RWPE2 (cell line): ENCODE data around the gene ZNF629.

Experiments used
- ATAC-seq: fragments of 200-7000 bp; cut with Tn5 transposase; 3 replicates; pipeline ENCODE4 v1.9.1; 2021; ENCODE audit warnings: low read depth
- DNase-seq: peaks from one replicate; pipeline ENCODE4 v3.0.0-alpha.2; 2020; ENCODE audit warnings: low spot score
- H3K27ac ChIP-seq: fragments of 450-650 bp; 2 replicates; pipeline ENCODE4 v1.5.1; 2017; ENCODE audit warnings: mild to moderate bottlenecking; ENCODE audit not compliant: poor library complexity, severe bottlenecking
- H3K27me3 ChIP-seq: fragments of 250-450 bp; sonication (Bioruptor Pico); 2 replicates; pipeline ENCODE4 v1.5.1; 2021; ENCODE audit warnings: mild to moderate bottlenecking, moderate library complexity; ENCODE audit not compliant: insufficient read depth, poor library complexity, severe bottlenecking
- H3K36me3 ChIP-seq: fragments of 250-450 bp; sonication (Bioruptor Pico); 2 replicates; pipeline ENCODE4 v1.5.1; 2020; ENCODE audit warnings: low read depth, mild to moderate bottlenecking, moderate library complexity
- H3K4me1 ChIP-seq: fragments of 250-450 bp; sonication (Bioruptor Pico); 2 replicates; pipeline ENCODE4 v1.5.1; 2021; ENCODE audit warnings: mild to moderate bottlenecking, moderate library complexity; ENCODE audit not compliant: insufficient read depth, poor library complexity, severe bottlenecking
- H3K4me3 ChIP-seq: fragments of 250-450 bp; sonication (Bioruptor Pico); 2 replicates; pipeline ENCODE4 v1.5.1; 2021; ENCODE audit warnings: mild to moderate bottlenecking, moderate library complexity; ENCODE audit not compliant: severe bottlenecking
- H3K9me3 ChIP-seq: fragments of 250-450 bp; sonication (Bioruptor Pico); 2 replicates; pipeline ENCODE4 v1.5.1; 2021; ENCODE audit warnings: mild to moderate bottlenecking, moderate library complexity; ENCODE audit not compliant: severe bottlenecking
- CTCF ChIP-seq: fragments of 450-650 bp; IDR thresholded peaks from one replicate; pipeline ENCODE4 v1.5.1; 2017; ENCODE audit warnings: mild to moderate bottlenecking, moderate library complexity; ENCODE audit not compliant: poor library complexity, severe bottlenecking

Gene ZNF629

GRCh38 chr16:30771726-30772125 is 15.3 kb downstream of the ZNF629 start:
- Histone ChIP-seq H3K27ac (no peak overlapping the region), H3K27me3 (no peaks in the 10 kb centered on the region), H3K36me3 (peaks cover 57% of the 10 kb centered on the region), H3K9me3 (no peaks in the 10 kb centered on the region), H3K4me1 (peaks cover 5% of the 10 kb centered on the region), H3K4me3 (no peak overlapping the region)
- no peak for TF ChIP-seq CTCF
- peak; percentile 44 for DNase-seq
- ATAC-seq, result no peak

GRCh38 chr16:30769379-30770089 is 17.5 kb downstream of the ZNF629 start:
- H3K4me3 ChIP-seq, result no peak overlapping the region
- ATAC-seq (no peak), DNase-seq (peak; percentile 48)
- no peaks in the 10 kb centered on the region for H3K9me3 ChIP-seq
- H3K4me1 ChIP-seq, result no peaks in the 10 kb centered on the region
- TF ChIP-seq CTCF, result no peak
- peaks cover 79% of the 10 kb centered on the region for H3K36me3 ChIP-seq
- H3K27ac ChIP-seq, result no peak overlapping the region
- no peaks in the 10 kb centered on the region for H3K27me3 ChIP-seq

- no peak for TF ChIP-seq CTCF
- H3K27me3 ChIP-seq, result no peaks in the 10 kb centered on the region
- peaks cover 2% of the 10 kb centered on the region for H3K4me1 ChIP-seq
- H3K9me3 ChIP-seq, result no peaks in the 10 kb centered on the region
- H3K36me3 ChIP-seq, result peaks cover 87% of the 10 kb centered on the region
- H3K27ac ChIP-seq, result no peak overlapping the region
- ATAC-seq, result no peak
- DNase-seq, result peak; percentile 46
- H3K4me3 ChIP-seq, result no peak overlapping the region
These were observed 18.3 kb downstream of the ZNF629 start for GRCh38 chr16:30768583-30769181.

GRCh38 chr16:30767767-30768465 is 19.1 kb downstream of the ZNF629 start:
- Histone ChIP-seq H3K4me3 (no peak overlapping the region), H3K27me3 (no peaks in the 10 kb centered on the region), H3K36me3 (peaks cover 95% of the 10 kb centered on the region), H3K27ac (no peak overlapping the region), H3K4me1 (peaks cover 9% of the 10 kb centered on the region), H3K9me3 (no peaks in the 10 kb centered on the region)
- DNase-seq (peak; percentile 19), ATAC-seq (no peak)
- TF ChIP-seq CTCF, result no peak
